ENCODE results near the gene COBL.

DNA sequence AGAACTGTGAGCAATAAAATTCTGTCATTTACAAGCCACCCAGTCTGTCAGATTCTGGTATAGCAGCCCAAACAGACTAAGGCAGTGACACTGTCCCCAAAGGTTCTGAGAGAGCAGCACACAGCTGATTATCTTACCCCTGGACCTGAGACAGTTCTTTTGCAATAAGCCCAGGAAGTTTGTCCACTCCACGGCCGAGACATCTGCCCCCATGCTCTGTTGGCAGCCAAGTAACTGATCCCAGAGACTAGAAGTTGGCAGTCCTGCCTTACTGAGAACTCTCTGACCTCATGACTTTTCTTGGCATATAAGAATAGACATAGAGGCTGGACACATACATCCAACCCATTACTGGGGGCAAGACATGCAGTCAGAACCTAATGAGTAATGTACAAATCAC, 290.9 kb downstream of the COBL start:
- TF ChIP-seq, protein P1, sequence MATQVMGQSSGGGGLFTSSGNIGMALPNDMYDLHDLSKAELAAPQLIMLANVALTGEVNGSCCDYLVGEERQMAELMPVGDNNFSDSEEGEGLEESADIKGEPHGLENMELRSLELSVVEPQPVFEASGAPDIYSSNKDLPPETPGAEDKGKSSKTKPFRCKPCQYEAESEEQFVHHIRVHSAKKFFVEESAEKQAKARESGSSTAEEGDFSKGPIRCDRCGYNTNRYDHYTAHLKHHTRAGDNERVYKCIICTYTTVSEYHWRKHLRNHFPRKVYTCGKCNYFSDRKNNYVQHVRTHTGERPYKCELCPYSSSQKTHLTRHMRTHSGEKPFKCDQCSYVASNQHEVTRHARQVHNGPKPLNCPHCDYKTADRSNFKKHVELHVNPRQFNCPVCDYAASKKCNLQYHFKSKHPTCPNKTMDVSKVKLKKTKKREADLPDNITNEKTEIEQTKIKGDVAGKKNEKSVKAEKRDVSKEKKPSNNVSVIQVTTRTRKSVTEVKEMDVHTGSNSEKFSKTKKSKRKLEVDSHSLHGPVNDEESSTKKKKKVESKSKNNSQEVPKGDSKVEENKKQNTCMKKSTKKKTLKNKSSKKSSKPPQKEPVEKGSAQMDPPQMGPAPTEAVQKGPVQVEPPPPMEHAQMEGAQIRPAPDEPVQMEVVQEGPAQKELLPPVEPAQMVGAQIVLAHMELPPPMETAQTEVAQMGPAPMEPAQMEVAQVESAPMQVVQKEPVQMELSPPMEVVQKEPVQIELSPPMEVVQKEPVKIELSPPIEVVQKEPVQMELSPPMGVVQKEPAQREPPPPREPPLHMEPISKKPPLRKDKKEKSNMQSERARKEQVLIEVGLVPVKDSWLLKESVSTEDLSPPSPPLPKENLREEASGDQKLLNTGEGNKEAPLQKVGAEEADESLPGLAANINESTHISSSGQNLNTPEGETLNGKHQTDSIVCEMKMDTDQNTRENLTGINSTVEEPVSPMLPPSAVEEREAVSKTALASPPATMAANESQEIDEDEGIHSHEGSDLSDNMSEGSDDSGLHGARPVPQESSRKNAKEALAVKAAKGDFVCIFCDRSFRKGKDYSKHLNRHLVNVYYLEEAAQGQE (IDR thresholded peaks at IDR 0.05; ENCODE audit: insufficient read depth in 1 of 2, low read depth in 2 of 2, low read length in 2 of 2), result no peak
- TF ChIP-seq TAF1 (IDR thresholded peaks at IDR 0.05; ENCODE audit: borderline replicate concordance, insufficient read depth, low read length), result no peak
- no peak for TF ChIP-seq SIN3A (IDR thresholded peaks at IDR 0.05; ENCODE audit: borderline replicate concordance, insufficient read depth, low read length)
- no peak for TF ChIP-seq POLR2AphosphoS5 (IDR thresholded peaks at IDR 0.05; ENCODE audit: low read depth, low read length)
- no peak for TF ChIP-seq FOXP2 (optimal IDR thresholded peaks at IDR 0.05; ENCODE audit: borderline replicate concordance, extremely low read depth, extremely low read length, insufficient read depth)

Measured in PFSK-1 (cell line).